Lung microvascular endothelial cell (primary cell): ENCODE measurements around the gene TIMELESS. TPM values are rescaled to one million over a fixed set of nuclear protein-coding genes. Genes with fewer than 3 reads are reported as not detected.
"Not testable (repeated sequence)": the region's sequence is repeated elsewhere in the genome, so short reads cannot be mapped to it uniquely, and the experiment has no call there.

Experiments used
- DNase-seq, 2 donors: peaks; one replicate each; pipeline versions ENCODE4 v3.0.0 to v3.0.0-alpha.2; 2010; ENCODE audit warnings: low read depth in 2 of 2
- total RNA-seq: library from RNA; depleted of rRNA; stranded (reverse); fragments of >200 nt; gene quantifications from 2 replicates; pipeline ENCODE4 v1.2.1, GENCODE V29; 2014

The TIMELESS gene, protein sequence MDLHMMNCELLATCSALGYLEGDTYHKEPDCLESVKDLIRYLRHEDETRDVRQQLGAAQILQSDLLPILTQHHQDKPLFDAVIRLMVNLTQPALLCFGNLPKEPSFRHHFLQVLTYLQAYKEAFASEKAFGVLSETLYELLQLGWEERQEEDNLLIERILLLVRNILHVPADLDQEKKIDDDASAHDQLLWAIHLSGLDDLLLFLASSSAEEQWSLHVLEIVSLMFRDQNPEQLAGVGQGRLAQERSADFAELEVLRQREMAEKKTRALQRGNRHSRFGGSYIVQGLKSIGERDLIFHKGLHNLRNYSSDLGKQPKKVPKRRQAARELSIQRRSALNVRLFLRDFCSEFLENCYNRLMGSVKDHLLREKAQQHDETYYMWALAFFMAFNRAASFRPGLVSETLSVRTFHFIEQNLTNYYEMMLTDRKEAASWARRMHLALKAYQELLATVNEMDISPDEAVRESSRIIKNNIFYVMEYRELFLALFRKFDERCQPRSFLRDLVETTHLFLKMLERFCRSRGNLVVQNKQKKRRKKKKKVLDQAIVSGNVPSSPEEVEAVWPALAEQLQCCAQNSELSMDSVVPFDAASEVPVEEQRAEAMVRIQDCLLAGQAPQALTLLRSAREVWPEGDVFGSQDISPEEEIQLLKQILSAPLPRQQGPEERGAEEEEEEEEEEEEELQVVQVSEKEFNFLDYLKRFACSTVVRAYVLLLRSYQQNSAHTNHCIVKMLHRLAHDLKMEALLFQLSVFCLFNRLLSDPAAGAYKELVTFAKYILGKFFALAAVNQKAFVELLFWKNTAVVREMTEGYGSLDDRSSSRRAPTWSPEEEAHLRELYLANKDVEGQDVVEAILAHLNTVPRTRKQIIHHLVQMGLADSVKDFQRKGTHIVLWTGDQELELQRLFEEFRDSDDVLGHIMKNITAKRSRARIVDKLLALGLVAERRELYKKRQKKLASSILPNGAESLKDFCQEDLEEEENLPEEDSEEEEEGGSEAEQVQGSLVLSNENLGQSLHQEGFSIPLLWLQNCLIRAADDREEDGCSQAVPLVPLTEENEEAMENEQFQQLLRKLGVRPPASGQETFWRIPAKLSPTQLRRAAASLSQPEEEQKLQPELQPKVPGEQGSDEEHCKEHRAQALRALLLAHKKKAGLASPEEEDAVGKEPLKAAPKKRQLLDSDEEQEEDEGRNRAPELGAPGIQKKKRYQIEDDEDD
- 7.3 and 8.3 TPM in 2 replicates for total RNA-seq

DNA sequence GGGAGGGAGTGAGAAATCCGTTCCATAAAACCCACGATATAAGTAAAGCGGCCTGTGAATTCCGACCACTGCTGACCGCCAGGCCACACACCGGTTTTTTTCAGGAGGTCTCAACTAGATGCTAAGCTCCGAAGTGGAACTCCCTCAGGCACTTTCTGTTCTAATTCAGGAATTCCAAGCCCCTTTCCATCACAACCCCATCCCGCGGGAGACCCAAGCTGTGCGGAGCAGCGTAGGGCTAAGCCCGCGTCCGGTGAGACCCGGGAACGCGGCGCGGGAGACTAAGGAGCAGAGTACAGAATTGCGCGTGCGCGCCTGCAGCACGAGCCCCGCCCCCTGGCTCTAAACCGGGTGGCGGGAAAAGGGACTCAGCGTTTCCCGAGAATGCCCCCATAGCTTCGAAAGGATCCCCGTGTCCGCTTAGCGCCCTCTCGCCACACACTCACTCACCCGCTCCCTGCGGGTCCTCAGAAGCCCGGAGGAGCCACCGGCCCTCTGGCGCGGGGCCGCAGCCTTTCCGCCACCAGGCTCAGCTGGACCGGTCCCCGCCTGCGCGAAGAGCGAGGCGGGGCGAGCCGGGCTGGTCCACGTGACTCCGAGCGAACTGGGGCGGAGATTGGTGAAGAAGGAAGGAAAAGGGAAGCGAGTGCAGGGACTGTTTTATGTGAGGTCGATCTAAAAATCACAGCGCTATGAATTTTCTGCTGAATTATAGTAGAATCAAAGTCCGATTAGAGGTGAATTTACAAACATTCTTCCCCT is at the start of gene TIMELESS:
TIMELESS (minus strand) TSS at position 567 of the 762 bp plus-strand sequence. CDS start 15,256 bp downstream, outside the sequence.
- peak; percentile 91 to 92 for DNase-seq

GRCh38 chr12:56498126-56498902 is 49.1 kb upstream of the TIMELESS start:
- not testable (repeated sequence) for DNase-seq

DNA sequence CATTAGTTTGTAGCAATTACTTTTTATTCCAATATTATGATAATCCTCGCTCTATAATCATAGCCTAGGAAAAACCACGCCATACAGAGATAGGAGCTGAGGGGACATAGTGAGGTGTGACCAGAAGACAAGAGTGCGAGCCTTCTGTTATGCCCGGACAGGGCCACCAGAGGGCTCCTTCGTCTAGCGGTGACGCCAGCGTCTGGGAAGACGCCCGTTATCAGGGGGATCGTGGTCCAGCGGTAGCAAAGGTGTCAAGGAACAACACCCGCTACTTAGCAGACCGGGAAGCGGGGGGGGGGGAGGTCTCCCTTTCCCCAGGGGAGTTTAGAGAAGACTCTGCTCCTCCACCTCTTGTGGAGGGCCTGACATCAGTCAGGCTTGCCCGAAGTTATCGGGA is 47.5 kb upstream of the TIMELESS start:
- DNase-seq, result peak in 1 of 2 donors; percentile 52

- not testable (repeated sequence) for DNase-seq
Observed at GRCh38 chr12:56494481-56494880, 45.3 kb upstream of the TIMELESS start.

DNA sequence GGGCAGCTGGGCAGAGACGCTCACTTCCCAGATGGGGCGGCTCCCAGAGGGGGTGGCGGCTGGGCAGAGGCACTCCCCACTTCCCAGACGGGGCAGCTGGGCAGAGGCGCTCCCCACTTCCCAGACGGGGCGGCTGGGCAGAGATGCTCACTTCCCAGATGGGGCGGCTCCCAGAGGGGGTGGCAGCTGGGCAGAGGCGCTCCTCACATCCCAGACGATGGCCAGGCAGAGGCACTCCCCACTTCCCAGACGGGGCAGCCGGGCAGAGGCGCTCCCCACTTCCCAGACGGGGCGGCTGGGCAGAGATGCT is 44.8 kb upstream of the TIMELESS start:
- not testable (repeated sequence) for DNase-seq

DNA sequence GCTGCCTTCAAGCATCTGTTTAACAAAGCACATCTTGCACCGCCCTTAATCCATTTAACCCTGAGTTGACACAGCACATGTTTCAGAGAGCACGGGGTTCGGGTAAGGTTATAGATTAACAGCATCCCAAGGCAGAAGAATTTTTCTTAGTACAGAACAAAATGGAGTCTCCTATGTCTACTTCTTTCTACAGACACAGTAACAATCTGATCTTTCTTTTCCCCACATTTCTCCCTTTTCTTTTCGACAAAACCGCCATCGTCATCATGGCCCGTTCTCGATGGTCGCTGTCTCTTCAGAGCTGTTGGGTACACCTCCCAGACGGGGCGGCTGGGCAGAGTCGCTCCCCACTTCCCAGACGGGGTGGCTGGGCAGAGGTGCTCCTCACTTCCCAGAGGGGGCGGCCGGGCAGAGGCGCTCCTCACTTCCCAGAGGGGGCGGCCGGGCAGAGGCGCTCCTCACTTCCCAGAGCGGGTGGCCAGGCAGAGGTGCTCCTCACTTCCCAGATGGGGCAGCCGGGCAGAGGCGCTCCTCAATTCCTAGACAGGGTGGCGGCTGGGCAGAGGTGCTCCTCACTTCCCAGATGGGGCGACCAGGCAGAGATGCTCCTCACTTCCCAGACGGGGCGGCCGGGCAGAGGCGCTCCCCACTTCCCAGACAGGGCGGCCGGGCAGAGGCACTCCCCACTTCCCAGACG is 44.3 kb upstream of the TIMELESS start:
- DNase-seq, result not testable (repeated sequence)

GRCh38 chr12:56490360-56490759 is 41.1 kb upstream of the TIMELESS start:
- no peak for DNase-seq

DNA sequence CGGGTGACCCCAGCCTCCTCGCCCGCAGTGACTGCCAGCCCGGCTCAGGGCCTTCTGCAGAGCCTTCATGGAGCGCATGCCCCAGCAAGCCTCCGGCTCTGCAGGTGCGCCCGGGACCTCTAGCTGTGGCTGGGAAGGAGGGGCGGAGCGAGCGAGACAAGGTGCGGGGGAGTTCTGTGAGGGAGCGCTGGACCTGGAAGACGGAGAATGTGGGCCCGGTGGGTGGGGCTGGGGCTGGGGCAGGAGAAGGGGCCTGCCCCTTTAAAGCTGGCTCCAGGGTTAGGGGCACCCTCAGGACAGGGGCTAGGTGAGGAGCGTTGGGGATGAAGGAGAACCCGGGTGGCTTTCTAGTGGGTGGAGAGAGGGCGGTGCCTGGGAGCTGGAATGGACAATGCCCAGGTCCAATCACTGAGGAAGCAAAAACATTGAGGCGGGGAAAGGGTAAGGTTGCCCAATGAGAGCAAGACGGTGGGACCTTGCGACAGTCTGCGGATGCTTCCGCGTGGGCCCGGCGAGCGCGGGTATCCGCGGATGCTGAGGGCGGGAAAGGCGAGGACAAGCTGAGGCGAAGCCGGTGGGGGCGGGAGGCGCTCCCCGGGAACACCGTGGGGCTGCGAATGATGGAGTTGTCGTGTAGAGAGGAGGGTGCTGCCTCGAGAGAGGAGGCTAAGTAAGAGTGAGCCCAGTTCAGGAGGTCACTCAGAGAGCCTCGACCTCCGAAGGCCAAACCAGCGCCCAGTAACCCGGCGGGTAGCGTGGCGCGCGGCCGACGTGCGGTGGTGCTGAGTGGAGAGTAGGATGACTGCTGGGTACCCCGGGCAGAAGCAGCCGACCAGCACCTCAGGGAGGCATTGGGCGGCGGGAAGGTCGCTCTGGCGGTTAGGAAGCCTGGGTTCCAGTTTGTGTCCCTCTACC is 39.1 kb upstream of the TIMELESS start, which contains the start of gene GLS2:
GLS2 (minus strand) TSS at position 121 of the 915 bp plus-strand sequence; CDS start at position 78, 43 bp downstream.
- DNase-seq, result peak; percentile 74 to 76

DNA sequence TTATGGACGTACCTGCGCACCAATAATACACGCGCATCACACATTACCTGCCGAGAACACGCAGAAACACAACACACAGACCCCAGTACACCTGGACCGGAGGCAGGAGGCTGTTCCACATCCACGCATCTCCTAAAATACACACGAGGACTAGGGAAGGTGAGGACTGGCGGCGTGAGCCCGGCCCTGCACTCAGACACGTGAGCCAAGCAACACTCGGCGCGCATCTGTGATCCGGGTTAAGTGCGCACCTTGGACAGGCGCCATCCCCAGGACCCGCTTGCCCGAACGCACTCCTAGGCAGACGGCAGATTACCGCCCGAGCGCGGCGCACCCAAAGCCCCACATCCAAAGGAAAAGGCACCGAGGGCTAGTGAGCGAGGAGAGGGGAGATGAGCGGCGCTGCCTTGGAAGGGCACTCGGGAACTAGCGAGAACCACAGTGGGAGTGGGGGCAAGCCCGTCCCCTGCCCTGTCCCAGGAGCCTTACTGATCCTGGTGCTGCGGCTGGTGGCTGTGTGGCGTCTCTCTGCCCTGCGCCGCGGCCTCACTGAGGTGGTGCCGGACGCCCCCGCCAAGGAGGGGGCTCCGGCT is 38.3 kb upstream of the TIMELESS start:
- peak; percentile 8 to 17 for DNase-seq

DNA sequence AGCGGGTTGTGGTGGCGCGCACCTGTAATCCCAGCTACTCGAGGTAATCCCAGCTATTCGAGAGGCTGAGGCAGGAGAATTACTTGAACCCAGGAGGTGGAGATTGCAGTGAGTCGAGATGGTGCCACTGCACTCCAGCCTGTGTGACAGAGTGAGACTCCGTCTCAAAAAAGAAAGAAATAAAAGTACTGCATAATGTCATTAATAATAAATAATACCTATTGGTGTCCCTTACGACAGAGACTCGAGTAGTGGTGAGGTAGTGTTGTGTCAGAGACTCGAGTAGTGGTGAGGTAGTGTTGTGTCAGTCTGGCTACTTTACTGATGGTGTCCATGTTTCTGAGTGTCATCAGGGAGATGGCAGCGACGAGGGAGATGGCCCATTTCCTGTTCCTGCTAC is 37.5 kb upstream of the TIMELESS start:
- no peak for DNase-seq

GRCh38 chr12:56484566-56484965 is 35.3 kb upstream of the TIMELESS start:
- no peak for DNase-seq

GRCh38 chr12:56479625-56480024 is 30.4 kb upstream of the TIMELESS start:
- DNase-seq, result no peak

DNA sequence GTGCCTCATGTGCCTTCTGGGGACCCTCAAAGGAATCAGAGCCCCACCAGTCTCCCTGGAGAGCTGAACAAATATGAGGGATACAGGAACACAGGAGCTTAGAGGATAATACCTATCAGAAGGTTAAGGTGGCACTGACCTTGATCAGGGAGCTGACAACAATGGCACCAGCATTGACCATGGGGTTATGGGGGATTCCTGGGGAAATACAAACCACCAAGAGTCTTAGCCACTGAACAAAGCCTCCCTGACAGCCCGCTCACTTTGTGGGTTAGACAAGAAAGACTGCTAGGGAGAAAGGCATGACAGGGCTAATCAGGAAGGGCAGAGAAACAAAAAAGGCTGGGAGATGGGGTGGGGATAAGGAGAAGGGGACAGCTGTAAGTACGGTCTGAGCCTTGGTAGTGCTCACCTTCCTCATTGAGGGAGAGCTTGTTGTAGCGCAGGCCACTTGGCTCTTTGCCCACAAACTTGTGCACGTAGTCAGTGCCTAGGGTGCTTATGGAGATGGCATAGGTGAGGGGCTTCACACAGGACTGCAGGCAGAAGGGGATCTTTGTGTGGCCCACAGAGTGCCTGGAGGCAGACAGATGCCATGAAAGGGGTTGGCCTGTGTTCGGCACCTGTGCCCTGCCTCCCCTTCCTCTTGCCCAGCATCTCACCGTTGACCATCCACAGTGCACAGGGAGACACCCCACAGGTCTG is 28.4 kb upstream of the TIMELESS start:
- DNase-seq, result no peak

- DNase-seq, result no peak
Observed at GRCh38 chr12:56476972-56477432, 27.8 kb upstream of the TIMELESS start.

DNA sequence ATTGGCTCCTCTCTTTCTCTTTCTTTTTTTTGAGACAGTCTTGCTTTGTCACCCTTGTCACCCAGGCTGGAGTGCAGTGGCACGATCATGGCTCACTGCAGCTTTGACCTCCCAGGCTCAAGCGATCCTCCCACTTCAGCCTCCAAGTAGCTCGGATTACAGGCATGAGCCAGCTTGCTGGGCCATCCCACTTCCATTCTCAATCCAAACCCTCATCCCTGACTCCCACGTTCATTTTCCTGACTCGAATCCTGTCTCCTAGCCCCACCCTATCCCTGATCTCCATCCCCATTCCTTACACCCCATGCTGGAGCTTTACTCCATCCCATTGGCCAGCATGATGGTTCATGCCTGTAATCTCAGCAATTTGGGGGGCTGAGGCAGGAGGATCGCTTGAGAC is 26.9 kb upstream of the TIMELESS start:
- no peak for DNase-seq

DNA sequence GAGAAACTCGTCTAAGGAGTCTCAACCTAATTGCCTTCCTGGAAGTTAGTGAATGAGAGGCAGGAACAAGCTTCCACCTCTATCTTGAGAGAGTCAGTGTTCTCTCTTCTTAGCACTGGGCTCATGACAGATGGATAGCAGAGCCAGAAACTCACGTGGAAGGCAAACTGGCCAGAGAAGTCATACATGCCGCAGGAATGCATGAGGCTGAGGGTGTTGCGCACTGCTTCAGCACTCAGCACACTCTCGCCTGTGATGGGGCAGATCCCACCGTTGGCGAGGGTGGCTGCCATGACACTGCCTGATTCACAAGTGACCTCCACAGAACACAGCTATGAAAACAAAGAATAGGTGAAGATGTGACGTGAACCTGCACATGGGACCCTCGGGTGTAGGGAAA is 25.2 kb upstream of the TIMELESS start:
- DNase-seq, result no peak
